NCI-H510A (cell line): ENCODE data around the gene UBAC2.

Experiments
- DNase-seq: peaks from one replicate; lab custom pipeline; 2025; lab: John Stamatoyannopoulos, UW

Gene UBAC2

GRCh38 chr13:99416411-99417121 is 215.9 kb downstream of the UBAC2 start:
- no peak for DNase-seq

- DNase-seq, result no peak
Measured at GRCh38 chr13:99417201-99418102, 216.8 kb downstream of the UBAC2 start.

GRCh38 chr13:99418103-99418842 is 217.6 kb downstream of the UBAC2 start:
- no peak for DNase-seq

- no peak for DNase-seq
Measured at GRCh38 chr13:99418843-99419140, 218.1 kb downstream of the UBAC2 start.

- no peak for DNase-seq
Measured at GRCh38 chr13:99419591-99420243, 219.1 kb downstream of the UBAC2 start.

- DNase-seq, result no peak
Measured at GRCh38 chr13:99421271-99421670, 220.6 kb downstream of the UBAC2 start.

GRCh38 chr13:99421758-99422585 is 221.3 kb downstream of the UBAC2 start:
- no peak for DNase-seq

- DNase-seq, result no peak
Measured at GRCh38 chr13:99422586-99423220, 222.0 kb downstream of the UBAC2 start.

- DNase-seq, result no peak
Measured at GRCh38 chr13:99425485-99426341, 225.1 kb downstream of the UBAC2 start.

- DNase-seq, result no peak
Measured at GRCh38 chr13:99426426-99426825, 225.8 kb downstream of the UBAC2 start.

GRCh38 chr13:99429670-99430069 is 229.0 kb downstream of the UBAC2 start:
- DNase-seq, result no peak

- no peak for DNase-seq
Measured at GRCh38 chr13:99431927-99432608, 231.4 kb downstream of the UBAC2 start.

- DNase-seq, result no peak
Measured at GRCh38 chr13:99432609-99433542, 232.2 kb downstream of the UBAC2 start.

- no peak for DNase-seq
Measured at GRCh38 chr13:99433543-99434075, 233.0 kb downstream of the UBAC2 start.

- no peak for DNase-seq
Measured at GRCh38 chr13:99434258-99434788, 233.7 kb downstream of the UBAC2 start.

- no peak for DNase-seq
Measured at GRCh38 chr13:99435116-99435515, 234.5 kb downstream of the UBAC2 start.

- DNase-seq, result no peak
Measured at GRCh38 chr13:99435998-99436397, 235.3 kb downstream of the UBAC2 start.
